T47D (cell line): ENCODE data around the gene RADIL.

Experiments used
- DNase-seq, 2 experiments: peaks; one replicate each; pipeline versions ENCODE4 v3.0.0 to v3.0.0-alpha.2; 2011 to 2012; ENCODE audit warnings: low read depth in 1 of 2, low spot score in 1 of 2
- JUND ChIP-seq: IDR thresholded peaks from 2 replicates; pipeline ENCODE4 v1.6.1; 2012; ENCODE audit warnings: low read depth
- in situ Hi-C: cut with HindIII; loops from 2 replicates; pipeline ENCODE4 v1.10.0; 2016; ENCODE audit warnings: low sequenced_read_pairs, low pct_unique_long_range_greater_than_20kb

RADIL gene

GRCh38 chr7:4878336-4879335 lies 4.9 kb downstream of the RADIL start:
- TF ChIP-seq JUND: no peak
- DNase-seq: no peak
- in situ Hi-C loops: no loop called here

GRCh38 chr7:4876586-4876985 lies 6.9 kb downstream of the RADIL start:
- no peak for DNase-seq
- no peak for TF ChIP-seq JUND
- in situ Hi-C loops: no loop called here

GRCh38 chr7:4875391-4875790 lies 8.1 kb downstream of the RADIL start:
- DNase-seq: no peak
- in situ Hi-C loops: no loop called here
- TF ChIP-seq JUND: no peak

- no peak for DNase-seq
- TF ChIP-seq JUND: no peak
- in situ Hi-C loops: no loop called here
Measured at GRCh38 chr7:4873071-4873944, 10.2 kb downstream of the RADIL start.

GRCh38 chr7:4871930-4872675 lies 11.4 kb downstream of the RADIL start:
- DNase-seq: no peak
- in situ Hi-C loops: no loop called here

GRCh38 chr7:4871056-4871680 lies 12.3 kb downstream of the RADIL start:
- in situ Hi-C loops: no loop called here
- no peak for TF ChIP-seq JUND
- DNase-seq: no peak

More at GRCh38 chr7:4871930-4872675, 11.4 kb downstream of the RADIL start:
- TF ChIP-seq JUND: no peak

- in situ Hi-C loops: no loop called here
- no peak for TF ChIP-seq JUND
- no peak for DNase-seq
Measured at GRCh38 chr7:4868493-4868892, 15.0 kb downstream of the RADIL start.

- in situ Hi-C loops: no loop called here
- TF ChIP-seq JUND: no peak
- no peak for DNase-seq
Measured at GRCh38 chr7:4866528-4867496, 16.7 kb downstream of the RADIL start.

GRCh38 chr7:4862156-4862555 lies 21.4 kb downstream of the RADIL start:
- TF ChIP-seq JUND: no peak
- in situ Hi-C loops: no loop called here
- no peak for DNase-seq

- no peak for TF ChIP-seq JUND
- no peak for DNase-seq
- in situ Hi-C loops: no loop called here
Measured at GRCh38 chr7:4861673-4862072, 21.8 kb downstream of the RADIL start, which contains the start of gene PAPOLB. PAPOLB (minus strand) TSS chr7:4862030; CDS start chr7:4861810, 220 bp downstream.

- in situ Hi-C loops: no loop called here
- no peak for TF ChIP-seq JUND
- no peak for DNase-seq
Measured at GRCh38 chr7:4861227-4861626, 22.3 kb downstream of the RADIL start.
